HG03045 (cell line): Measurements from ENCODE around the gene HCST.
"Not testable (repeated sequence)": the region's sequence is repeated elsewhere in the genome, so short reads cannot be mapped to it uniquely, and the experiment has no call there.

ENCODE experiments used
- ATAC-seq: cut with Tn5 transposase; IDR thresholded peaks from one replicate; pipeline ENCODE4 v1.9.1; 2021; ENCODE audit warnings: mild to moderate bottlenecking, moderate library complexity; ENCODE audit not compliant: unreplicated experiment

Gene HCST

GRCh38 chr19:35903550-35904179, 1.3 kb downstream of the HCST start:
- peak; percentile 42 for ATAC-seq

GRCh38 chr19:35904311-35905068, 2.2 kb downstream of the HCST start:
- no peak for ATAC-seq

- ATAC-seq = no peak
These were observed 2.9 kb downstream of the HCST start for GRCh38 chr19:35905178-35905727.

- no peak for ATAC-seq
These were observed 5.0 kb downstream of the HCST start for GRCh38 chr19:35907377-35907745.

- ATAC-seq = no peak
These were observed 5.7 kb downstream of the HCST start, which contains the start of gene TYROBP for GRCh38 chr19:35908010-35908441. TSS of gene TYROBP (minus strand) at chr19:35908295. CDS start at chr19:35908228, 67 bp downstream.

GRCh38 chr19:35908973-35909683, 6.8 kb downstream of the HCST start:
- ATAC-seq = no peak

GRCh38 chr19:35909684-35910035, 7.3 kb downstream of the HCST start:
- no peak for ATAC-seq

- not testable (repeated sequence) for ATAC-seq
These were observed 8.0 kb downstream of the HCST start for GRCh38 chr19:35910355-35910754.

GRCh38 chr19:35911173-35911572, 8.8 kb downstream of the HCST start:
- no peak for ATAC-seq

- no peak for ATAC-seq
These were observed 9.5 kb downstream of the HCST start for GRCh38 chr19:35911790-35912189.

GRCh38 chr19:35913589-35913988, 11.3 kb downstream of the HCST start:
- no peak for ATAC-seq

GRCh38 chr19:35915443-35915842, 13.1 kb downstream of the HCST start:
- no peak for ATAC-seq

- ATAC-seq = no peak
These were observed 17.0 kb downstream of the HCST start for GRCh38 chr19:35919306-35919705.

GRCh38 chr19:35921012-35921411, 18.7 kb downstream of the HCST start:
- ATAC-seq = no peak

- ATAC-seq = no peak
These were observed 23.2 kb downstream of the HCST start for GRCh38 chr19:35925501-35925900.

- ATAC-seq = no peak
These were observed 26.2 kb downstream of the HCST start for GRCh38 chr19:35928507-35928906.

- no peak for ATAC-seq
These were observed 27.5 kb downstream of the HCST start for GRCh38 chr19:35929876-35930275.

- peak; percentile 92 for ATAC-seq
These were observed 29.0 kb downstream of the HCST start for GRCh38 chr19:35931161-35931873.

GRCh38 chr19:35931874-35932202, 29.5 kb downstream of the HCST start:
- ATAC-seq = no peak

GRCh38 chr19:35932291-35932936, 30.1 kb downstream of the HCST start:
- no peak for ATAC-seq
